H1 (cell line): ENCODE measurements around the gene SMURF2. TPM values are rescaled to one million over a fixed set of nuclear protein-coding genes. Genes with fewer than 3 reads are reported as not detected.

Experiments
- CREB1 ChIP-seq: IDR thresholded peaks from 2 replicates; pipeline ENCODE4 v1.6.1; 2012; ENCODE audit warnings: inconsistent platforms
- HDAC2 ChIP-seq, 2 experiments: fragments of 300-600 bp in 1 of 2; sonication (generic) in 1 of 2; IDR thresholded peaks; 2 replicates each; pipeline ENCODE4 v1.6.1; 2011 to 2012; ENCODE audit warnings: low read depth in 2 of 2, low read length in 2 of 2, mild to moderate bottlenecking in 2 of 2, moderate library complexity in 2 of 2, borderline replicate concordance in 1 of 2, inconsistent platforms in 1 of 2
- PHF8 ChIP-seq: fragments of 200-600 bp; sonication (generic); conservative IDR thresholded peaks from 2 replicates; pipeline ENCODE4 v1.7.1; 2012; ENCODE audit warnings: low read depth, mild to moderate bottlenecking, inconsistent platforms, low read length, moderate library complexity
- polyA plus RNA-seq, 7 experiments: library from polyadenylated mRNA; depleted of rRNA in 3 of 7; stranded (reverse) in 5 of 7; unstranded in 2 of 7; fragments of >200 nt in 5 of 7; fragments of 200-250 nt in 2 of 7; gene quantifications; 1 replicate in 5 of 7; 2 replicates in 1 of 7; 4 replicates in 1 of 7; pipeline versions ENCODE4 v1.2.1 to v1.2.3, GENCODE V29; 2011 to 2013; ENCODE audit warnings: missing spikeins in 2 of 7, mixed read lengths in 2 of 7
- total RNA-seq: library from RNA; stranded (reverse); fragmentation: NEBNext Ultra II Directional; extraction: Animal tissue kit (Norgen Biotek cat#: 25700); gene quantifications from 2 replicates; pipeline ENCODE4 v1.2.1, GENCODE V29; 2021

Gene SMURF2
- total and polyA plus RNA-seq, 2 of the 8 experiments (the other 6 are each of a cell fraction or from before 2014, with no cell fraction given) = 7.2 to 29.2 TPM

GRCh38 chr17:64655704-64656103, 6.4 kb downstream of the SMURF2 start (continued):
- TF ChIP-seq PHF8 = no peak
- no peak for TF ChIP-seq HDAC2 (IDR thresholded peaks at IDR 0.05; ENCODE audit: borderline replicate concordance in 1 of 2, low read depth in 2 of 2, low read length in 2 of 2)
- TF ChIP-seq CREB1 = no peak
